PC-3 (cell line): ENCODE data around the gene ARL14EPL.

Experiments used
- CTCF ChIP-seq: fragments of 300-600 bp; sonication (generic); conservative IDR thresholded peaks from 2 replicates; pipeline ENCODE4 v1.5.1; 2017; ENCODE audit warnings: antibody characterized with exemption, low read depth, mild to moderate bottlenecking, low read length
- EZH2 ChIP-seq: fragments of 300-600 bp; sonication (generic); IDR thresholded peaks from one replicate; pipeline ENCODE4 v1.6.1; 2017; ENCODE audit warnings: antibody characterized with exemption, mild to moderate bottlenecking, low read length; ENCODE audit not compliant: unreplicated experiment

DNA sequence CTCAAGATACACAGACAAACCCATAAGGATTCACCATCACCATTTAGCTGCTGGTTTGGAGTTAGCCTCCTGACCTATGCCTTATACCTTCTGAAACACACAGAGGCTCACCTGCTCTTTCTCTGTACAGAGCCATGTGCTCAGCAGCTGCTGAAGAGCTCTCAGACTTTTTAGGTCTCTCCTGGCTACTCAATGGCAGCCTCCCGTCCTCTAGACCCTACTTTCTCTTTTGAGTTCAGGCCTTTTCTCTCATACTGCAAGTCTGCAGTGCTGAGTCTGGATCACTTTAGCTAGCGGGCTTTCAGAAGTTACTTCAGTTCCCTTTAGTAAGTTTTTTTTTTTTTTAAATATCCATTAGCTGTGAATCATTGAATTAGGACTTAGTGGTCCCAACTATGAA lies 44.3 kb upstream of the ARL14EPL start:
- TF ChIP-seq CTCF (no peak), EZH2 (no peak)
